ENCODE measurements around the gene RINL.
"Not testable (repeated sequence)": the region's sequence is repeated elsewhere in the genome, so short reads cannot be mapped to it uniquely, and the experiment has no call there.

RINL gene

GRCh38 chr19:38904581-38905539 lies 26.8 kb upstream of the RINL start:
- no peak for DNase-seq

GRCh38 chr19:38901683-38902082 lies 23.6 kb upstream of the RINL start:
- no peak for DNase-seq

- no peak for DNase-seq
Observed at GRCh38 chr19:38900743-38901190, 22.7 kb upstream of the RINL start.

GRCh38 chr19:38900202-38900629 lies 22.1 kb upstream of the RINL start:
- peak; percentile 36 for DNase-seq

- DNase-seq: peak; percentile 100
Observed at GRCh38 chr19:38899447-38900201, 21.5 kb upstream of the RINL start, which contains the start of the genes NFKBIB and SIRT2. Gene NFKBIB (plus strand): TSS chr19:38899969. CDS start chr19:38900033, 64 bp downstream. Gene SIRT2 (minus strand): TSS chr19:38899618. CDS start chr19:38899521, 97 bp downstream.

GRCh38 chr19:38898788-38899446 lies 20.8 kb upstream of the RINL start:
- no peak for DNase-seq

GRCh38 chr19:38894968-38895367 lies 16.9 kb upstream of the RINL start:
- no peak for DNase-seq

- DNase-seq: no peak
Observed at GRCh38 chr19:38893341-38893771, 15.3 kb upstream of the RINL start.

- DNase-seq: no peak
Observed at GRCh38 chr19:38892841-38893240, 14.8 kb upstream of the RINL start.

- DNase-seq: no peak
Observed at GRCh38 chr19:38891771-38892170, 13.7 kb upstream of the RINL start.

GRCh38 chr19:38890686-38891085 lies 12.6 kb upstream of the RINL start:
- DNase-seq: no peak

GRCh38 chr19:38889803-38890202 lies 11.7 kb upstream of the RINL start:
- DNase-seq: no peak

GRCh38 chr19:38888876-38889275 lies 10.8 kb upstream of the RINL start:
- no peak for DNase-seq

GRCh38 chr19:38884691-38885090 lies 6.6 kb upstream of the RINL start:
- not testable (repeated sequence) for DNase-seq

- no peak for DNase-seq
Observed at GRCh38 chr19:38883286-38883685, 5.2 kb upstream of the RINL start.

- no peak for DNase-seq
Observed at GRCh38 chr19:38880882-38881609, 3.0 kb upstream of the RINL start.

GRCh38 chr19:38880076-38880881 lies 2.2 kb upstream of the RINL start:
- DNase-seq: no peak

GRCh38 chr19:38879400-38879751 lies 1.3 kb upstream of the RINL start:
- no peak for DNase-seq

- DNase-seq: no peak
Observed at GRCh38 chr19:38878575-38879399, 712 bp upstream of the RINL start.

- DNase-seq: no peak
Observed at GRCh38 chr19:38875656-38876395, 2.2 kb downstream of the RINL start.

Data from HCEC 1CT (cell line).